Measurements from ENCODE around the gene NUP210. TPM values are rescaled to one million over a fixed set of nuclear protein-coding genes. Genes with fewer than 3 reads are reported as not detected.

Gene NUP210
- total and polyA plus RNA-seq, 2 experiments from 2014 or later: 13.8 to 73.9 TPM

DNA sequence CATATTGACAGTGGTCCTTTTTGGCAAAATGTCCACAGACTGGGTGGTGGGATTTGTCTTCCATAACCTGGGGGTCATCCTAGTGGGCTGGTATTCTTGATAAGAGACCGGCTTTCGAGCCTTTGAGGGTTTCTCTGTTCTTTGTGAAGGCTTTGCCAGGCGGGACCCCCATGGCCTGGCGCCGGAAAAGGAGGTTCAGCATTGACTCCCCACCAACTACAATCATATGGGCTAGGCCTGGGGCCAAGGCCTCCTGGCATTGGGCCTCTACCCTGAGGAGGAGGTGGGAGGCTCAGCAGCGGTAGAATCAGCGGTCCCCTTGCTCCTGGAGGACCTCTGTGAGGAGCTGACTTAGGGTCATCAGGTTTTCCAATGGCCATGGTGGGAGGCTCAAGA lies 40.2 kb upstream of the NUP210 start:
- ATAC-seq: no peak
- peaks cover 6% of the 10 kb centered on the region for H3K27me3 ChIP-seq (ENCODE audit: insufficient read depth)
- no peaks in the 10 kb centered on the region for H4K20me1 ChIP-seq (replicated peaks; ENCODE audit: insufficient read depth)

More for the DNA sequence above, 40.2 kb upstream of the NUP210 start:
- Histone ChIP-seq H3K4me3 (no peak overlapping the region), H3K4me1 (ENCODE audit: insufficient read depth) (peaks cover 5% of the 10 kb centered on the region; the same call in 1 of the 2 replicates), H3K36me3 (ENCODE audit: insufficient read depth) (no peaks in the 10 kb centered on the region), H2AFZ (no peak overlapping the region), H3K79me2 (replicated peaks; ENCODE audit: insufficient read depth) (no peaks in the 10 kb centered on the region), H3K9me2 (ENCODE audit: insufficient read depth) (no peaks in the 10 kb centered on the region), H3K4me2 (no peak overlapping the region), H3F3A (replicated peaks; ENCODE audit: low read depth) (no peaks in the 10 kb centered on the region), H3K27ac (ENCODE audit: low read depth) (no peak overlapping the region)
- no peak overlapping the region for H3K27ac Mint-ChIP-seq
- H3K4me3 Mint-ChIP-seq: no peak overlapping the region
- TF ChIP-seq, protein P1, sequence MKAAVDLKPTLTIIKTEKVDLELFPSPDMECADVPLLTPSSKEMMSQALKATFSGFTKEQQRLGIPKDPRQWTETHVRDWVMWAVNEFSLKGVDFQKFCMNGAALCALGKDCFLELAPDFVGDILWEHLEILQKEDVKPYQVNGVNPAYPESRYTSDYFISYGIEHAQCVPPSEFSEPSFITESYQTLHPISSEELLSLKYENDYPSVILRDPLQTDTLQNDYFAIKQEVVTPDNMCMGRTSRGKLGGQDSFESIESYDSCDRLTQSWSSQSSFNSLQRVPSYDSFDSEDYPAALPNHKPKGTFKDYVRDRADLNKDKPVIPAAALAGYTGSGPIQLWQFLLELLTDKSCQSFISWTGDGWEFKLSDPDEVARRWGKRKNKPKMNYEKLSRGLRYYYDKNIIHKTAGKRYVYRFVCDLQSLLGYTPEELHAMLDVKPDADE (IDR thresholded peaks at IDR 0.05): no peak
- TF ChIP-seq EZH2phosphoT487 (IDR thresholded peaks at IDR 0.05; ENCODE audit: unreplicated experiment) (no peak), EZH2 (IDR thresholded peaks at IDR 0.05; ENCODE audit: low read depth, unreplicated experiment) (no peak), ZNF114 (CRISPR knock-in tag; IDR thresholded peaks at IDR 0.05) (no peak), ZNF331 (CRISPR knock-in tag; IDR thresholded peaks at IDR 0.05; ENCODE audit: low read depth) (no peak), CREB1 (CRISPR knock-in tag; IDR thresholded peaks at IDR 0.05; ENCODE audit: low read depth) (no peak)
- TF ChIP-seq, protein P2, sequence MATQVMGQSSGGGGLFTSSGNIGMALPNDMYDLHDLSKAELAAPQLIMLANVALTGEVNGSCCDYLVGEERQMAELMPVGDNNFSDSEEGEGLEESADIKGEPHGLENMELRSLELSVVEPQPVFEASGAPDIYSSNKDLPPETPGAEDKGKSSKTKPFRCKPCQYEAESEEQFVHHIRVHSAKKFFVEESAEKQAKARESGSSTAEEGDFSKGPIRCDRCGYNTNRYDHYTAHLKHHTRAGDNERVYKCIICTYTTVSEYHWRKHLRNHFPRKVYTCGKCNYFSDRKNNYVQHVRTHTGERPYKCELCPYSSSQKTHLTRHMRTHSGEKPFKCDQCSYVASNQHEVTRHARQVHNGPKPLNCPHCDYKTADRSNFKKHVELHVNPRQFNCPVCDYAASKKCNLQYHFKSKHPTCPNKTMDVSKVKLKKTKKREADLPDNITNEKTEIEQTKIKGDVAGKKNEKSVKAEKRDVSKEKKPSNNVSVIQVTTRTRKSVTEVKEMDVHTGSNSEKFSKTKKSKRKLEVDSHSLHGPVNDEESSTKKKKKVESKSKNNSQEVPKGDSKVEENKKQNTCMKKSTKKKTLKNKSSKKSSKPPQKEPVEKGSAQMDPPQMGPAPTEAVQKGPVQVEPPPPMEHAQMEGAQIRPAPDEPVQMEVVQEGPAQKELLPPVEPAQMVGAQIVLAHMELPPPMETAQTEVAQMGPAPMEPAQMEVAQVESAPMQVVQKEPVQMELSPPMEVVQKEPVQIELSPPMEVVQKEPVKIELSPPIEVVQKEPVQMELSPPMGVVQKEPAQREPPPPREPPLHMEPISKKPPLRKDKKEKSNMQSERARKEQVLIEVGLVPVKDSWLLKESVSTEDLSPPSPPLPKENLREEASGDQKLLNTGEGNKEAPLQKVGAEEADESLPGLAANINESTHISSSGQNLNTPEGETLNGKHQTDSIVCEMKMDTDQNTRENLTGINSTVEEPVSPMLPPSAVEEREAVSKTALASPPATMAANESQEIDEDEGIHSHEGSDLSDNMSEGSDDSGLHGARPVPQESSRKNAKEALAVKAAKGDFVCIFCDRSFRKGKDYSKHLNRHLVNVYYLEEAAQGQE (IDR thresholded peaks at IDR 0.05; ENCODE audit: unreplicated experiment): no peak
- TF ChIP-seq, protein P3, sequence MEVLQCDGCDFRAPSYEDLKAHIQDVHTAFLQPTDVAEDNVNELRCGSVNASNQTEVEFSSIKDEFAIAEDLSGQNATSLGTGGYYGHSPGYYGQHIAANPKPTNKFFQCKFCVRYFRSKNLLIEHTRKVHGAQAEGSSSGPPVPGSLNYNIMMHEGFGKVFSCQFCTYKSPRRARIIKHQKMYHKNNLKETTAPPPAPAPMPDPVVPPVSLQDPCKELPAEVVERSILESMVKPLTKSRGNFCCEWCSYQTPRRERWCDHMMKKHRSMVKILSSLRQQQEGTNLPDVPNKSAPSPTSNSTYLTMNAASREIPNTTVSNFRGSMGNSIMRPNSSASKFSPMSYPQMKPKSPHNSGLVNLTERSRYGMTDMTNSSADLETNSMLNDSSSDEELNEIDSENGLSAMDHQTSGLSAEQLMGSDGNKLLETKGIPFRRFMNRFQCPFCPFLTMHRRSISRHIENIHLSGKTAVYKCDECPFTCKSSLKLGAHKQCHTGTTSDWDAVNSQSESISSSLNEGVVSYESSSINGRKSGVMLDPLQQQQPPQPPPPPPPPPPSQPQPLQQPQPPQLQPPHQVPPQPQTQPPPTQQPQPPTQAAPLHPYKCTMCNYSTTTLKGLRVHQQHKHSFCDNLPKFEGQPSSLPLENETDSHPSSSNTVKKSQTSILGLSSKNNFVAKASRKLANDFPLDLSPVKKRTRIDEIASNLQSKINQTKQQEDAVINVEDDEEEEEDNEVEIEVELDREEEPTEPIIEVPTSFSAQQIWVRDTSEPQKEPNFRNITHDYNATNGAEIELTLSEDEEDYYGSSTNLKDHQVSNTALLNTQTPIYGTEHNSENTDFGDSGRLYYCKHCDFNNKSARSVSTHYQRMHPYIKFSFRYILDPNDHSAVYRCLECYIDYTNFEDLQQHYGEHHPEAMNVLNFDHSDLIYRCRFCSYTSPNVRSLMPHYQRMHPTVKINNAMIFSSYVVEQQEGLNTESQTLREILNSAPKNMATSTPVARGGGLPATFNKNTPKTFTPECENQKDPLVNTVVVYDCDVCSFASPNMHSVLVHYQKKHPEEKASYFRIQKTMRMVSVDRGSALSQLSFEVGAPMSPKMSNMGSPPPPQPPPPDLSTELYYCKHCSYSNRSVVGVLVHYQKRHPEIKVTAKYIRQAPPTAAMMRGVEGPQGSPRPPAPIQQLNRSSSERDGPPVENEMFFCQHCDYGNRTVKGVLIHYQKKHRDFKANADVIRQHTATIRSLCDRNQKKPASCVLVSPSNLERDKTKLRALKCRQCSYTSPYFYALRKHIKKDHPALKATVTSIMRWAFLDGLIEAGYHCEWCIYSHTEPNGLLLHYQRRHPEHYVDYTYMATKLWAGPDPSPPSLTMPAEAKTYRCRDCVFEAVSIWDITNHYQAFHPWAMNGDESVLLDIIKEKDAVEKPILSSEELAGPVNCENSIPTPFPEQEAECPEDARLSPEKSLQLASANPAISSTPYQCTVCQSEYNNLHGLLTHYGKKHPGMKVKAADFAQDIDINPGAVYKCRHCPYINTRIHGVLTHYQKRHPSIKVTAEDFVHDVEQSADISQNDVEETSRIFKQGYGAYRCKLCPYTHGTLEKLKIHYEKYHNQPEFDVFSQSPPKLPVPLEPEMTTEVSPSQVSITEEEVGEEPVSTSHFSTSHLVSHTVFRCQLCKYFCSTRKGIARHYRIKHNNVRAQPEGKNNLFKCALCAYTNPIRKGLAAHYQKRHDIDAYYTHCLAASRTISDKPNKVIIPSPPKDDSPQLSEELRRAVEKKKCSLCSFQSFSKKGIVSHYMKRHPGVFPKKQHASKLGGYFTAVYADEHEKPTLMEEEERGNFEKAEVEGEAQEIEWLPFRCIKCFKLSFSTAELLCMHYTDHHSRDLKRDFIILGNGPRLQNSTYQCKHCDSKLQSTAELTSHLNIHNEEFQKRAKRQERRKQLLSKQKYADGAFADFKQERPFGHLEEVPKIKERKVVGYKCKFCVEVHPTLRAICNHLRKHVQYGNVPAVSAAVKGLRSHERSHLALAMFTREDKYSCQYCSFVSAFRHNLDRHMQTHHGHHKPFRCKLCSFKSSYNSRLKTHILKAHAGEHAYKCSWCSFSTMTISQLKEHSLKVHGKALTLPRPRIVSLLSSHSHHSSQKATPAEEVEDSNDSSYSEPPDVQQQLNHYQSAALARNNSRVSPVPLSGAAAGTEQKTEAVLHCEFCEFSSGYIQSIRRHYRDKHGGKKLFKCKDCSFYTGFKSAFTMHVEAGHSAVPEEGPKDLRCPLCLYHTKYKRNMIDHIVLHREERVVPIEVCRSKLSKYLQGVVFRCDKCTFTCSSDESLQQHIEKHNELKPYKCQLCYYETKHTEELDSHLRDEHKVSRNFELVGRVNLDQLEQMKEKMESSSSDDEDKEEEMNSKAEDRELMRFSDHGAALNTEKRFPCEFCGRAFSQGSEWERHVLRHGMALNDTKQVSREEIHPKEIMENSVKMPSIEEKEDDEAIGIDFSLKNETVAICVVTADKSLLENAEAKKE (CRISPR knock-in tag; IDR thresholded peaks at IDR 0.05): no peak
- TF ChIP-seq, protein P4, sequence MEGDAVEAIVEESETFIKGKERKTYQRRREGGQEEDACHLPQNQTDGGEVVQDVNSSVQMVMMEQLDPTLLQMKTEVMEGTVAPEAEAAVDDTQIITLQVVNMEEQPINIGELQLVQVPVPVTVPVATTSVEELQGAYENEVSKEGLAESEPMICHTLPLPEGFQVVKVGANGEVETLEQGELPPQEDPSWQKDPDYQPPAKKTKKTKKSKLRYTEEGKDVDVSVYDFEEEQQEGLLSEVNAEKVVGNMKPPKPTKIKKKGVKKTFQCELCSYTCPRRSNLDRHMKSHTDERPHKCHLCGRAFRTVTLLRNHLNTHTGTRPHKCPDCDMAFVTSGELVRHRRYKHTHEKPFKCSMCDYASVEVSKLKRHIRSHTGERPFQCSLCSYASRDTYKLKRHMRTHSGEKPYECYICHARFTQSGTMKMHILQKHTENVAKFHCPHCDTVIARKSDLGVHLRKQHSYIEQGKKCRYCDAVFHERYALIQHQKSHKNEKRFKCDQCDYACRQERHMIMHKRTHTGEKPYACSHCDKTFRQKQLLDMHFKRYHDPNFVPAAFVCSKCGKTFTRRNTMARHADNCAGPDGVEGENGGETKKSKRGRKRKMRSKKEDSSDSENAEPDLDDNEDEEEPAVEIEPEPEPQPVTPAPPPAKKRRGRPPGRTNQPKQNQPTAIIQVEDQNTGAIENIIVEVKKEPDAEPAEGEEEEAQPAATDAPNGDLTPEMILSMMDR (conservative IDR thresholded peaks at IDR 0.05; ENCODE audit: low read depth in 2 of 2): no peak
- peaks cover 3% of the 10 kb centered on the region; the same call in 1 of the 3 replicates for H3K9me3 Mint-ChIP-seq
- no peaks in the 10 kb centered on the region; the same call in 1 of the 3 replicates for H3K36me3 Mint-ChIP-seq (ENCODE audit: low read depth)
- peaks cover 9% of the 10 kb centered on the region for H3K4me1 Mint-ChIP-seq
- DNase-seq (ENCODE audit: low spot score): no peak
- H3K27me3 Mint-ChIP-seq (ENCODE audit: insufficient read depth, low read depth, poor library complexity): peaks cover 25% of the 10 kb centered on the region

Data from GM23338 (cell line).